K562 (cell line): ENCODE data around the gene YOD1. TPM values are rescaled to one million over a fixed set of nuclear protein-coding genes. Genes with fewer than 3 reads are reported as not detected.
A peak's percentile ranks its signal among the peaks of the same experiment; 100 is the strongest.

Experiments used
- ARID2 ChIP-seq: fragments of 450-650 bp; IDR thresholded peaks from 2 replicates; pipeline ENCODE4 v1.6.1; 2017; ENCODE audit warnings: antibody characterized with exemption, mild to moderate bottlenecking
- BCOR ChIP-seq: fragments of 450-650 bp; IDR thresholded peaks from 2 replicates; pipeline ENCODE4 v1.6.1; 2016
- COPS2 ChIP-seq: fragments of 450-650 bp; conservative IDR thresholded peaks from 2 replicates; pipeline ENCODE4 v1.6.1; 2016; ENCODE audit warnings: mild to moderate bottlenecking, moderate library complexity
- DDX20 ChIP-seq: fragments of 450-650 bp; IDR thresholded peaks from 2 replicates; pipeline ENCODE4 v1.6.1; 2016; ENCODE audit warnings: missing genetic modification characterization, low read depth, mild to moderate bottlenecking, missing compliant biosample characterization, moderate library complexity
- E2F4 ChIP-seq: sonication (generic); formaldehyde crosslinking; IDR thresholded peaks from 2 replicates; pipeline ENCODE4 v1.8.0; 2022; ENCODE audit warnings: mild to moderate bottlenecking, low read depth, missing genetic modification reagents
- ELF4 ChIP-seq: fragments of 450-650 bp; formaldehyde crosslinking; IDR thresholded peaks from 2 replicates; pipeline ENCODE4 v1.4.0; 2022; ENCODE audit warnings: missing genetic modification characterization
- GABPA ChIP-seq: fragments of 200-800 bp; sonication (Bioruptor generic); conservative IDR thresholded peaks from 2 replicates; pipeline ENCODE4 v1.6.1; 2016; ENCODE audit warnings: low read depth, missing genetic modification characterization, missing compliant biosample characterization
- HMBOX1 ChIP-seq: sonication (generic); IDR thresholded peaks from 2 replicates; pipeline ENCODE4 v1.6.1; 2016
- IFI16 ChIP-seq: fragments of 250-450 bp; sonication (Bioruptor Pico); IDR thresholded peaks from 2 replicates; pipeline ENCODE4 v2.1.2; 2022; ENCODE audit warnings: mild to moderate bottlenecking, inconsistent platforms
- MAFF ChIP-seq: IDR thresholded peaks from 2 replicates; pipeline ENCODE4 v1.6.1; 2012; ENCODE audit warnings: low read length, improper control_type of control experiment
- MITF ChIP-seq: IDR thresholded peaks from 2 replicates; pipeline ENCODE4 v1.6.1; 2014; ENCODE audit warnings: antibody characterized with exemption
- MXI1 ChIP-seq: IDR thresholded peaks from 2 replicates; pipeline ENCODE4 v1.6.1; 2011; ENCODE audit warnings: low read depth, mild to moderate bottlenecking, improper control_type of control experiment, low read length
- NCOA4 ChIP-seq: fragments of 450-650 bp; IDR thresholded peaks from 2 replicates; pipeline ENCODE4 v1.6.1; 2018; ENCODE audit warnings: mild to moderate bottlenecking; ENCODE audit not compliant: partially characterized antibody
- RFX1 ChIP-seq: fragments of 450-650 bp; IDR thresholded peaks from 2 replicates; pipeline ENCODE4 v1.6.1; 2016; ENCODE audit warnings: mild to moderate bottlenecking, moderate library complexity
- SNRNP70 ChIP-seq: fragments of 200-400 bp; formaldehyde crosslinking; optimal IDR thresholded peaks from 2 replicates; pipeline ENCODE3; 2017; ENCODE audit warnings: low read depth, low read length
- XRCC3 ChIP-seq: fragments of 450-650 bp; IDR thresholded peaks from 2 replicates; pipeline ENCODE4 v1.6.1; 2017; ENCODE audit warnings: mild to moderate bottlenecking, moderate library complexity
- ZNF174 ChIP-seq: fragments of 250-450 bp; sonication (Bioruptor Pico); IDR thresholded peaks from 2 replicates; pipeline ENCODE4 v1.4.0; 2020; ENCODE audit warnings: mild to moderate bottlenecking
- polyA plus RNA-seq, 8 experiments: library from polyadenylated mRNA; depleted of rRNA in 4 of 8; stranded (reverse) in 5 of 8; unstranded in 3 of 8; fragments of >200 nt; fragmentation: Nextera tagmentation in 2 of 8; fragmentation: Illumina TruSeq in 1 of 8; extraction: Ambion mirVana in 2 of 8; extraction: Trizol in 1 of 8; gene quantifications; 2 replicates each; pipeline versions ENCODE4 v1.2.1 to v1.2.3, GENCODE V29; 2011 to 2014; ENCODE audit warnings: inconsistent platforms in 1 of 8, missing spikeins in 1 of 8
- total RNA-seq, 7 experiments: library from RNA; depleted of rRNA in 6 of 7; stranded (reverse); fragments of >200 nt in 6 of 7; fragmentation: Illumina TruSeq in 2 of 7; extraction: Trizol in 2 of 7; gene quantifications; 2 replicates each; pipeline versions ENCODE4 v1.2.1 to v1.2.3, GENCODE V29; 2011 to 2021; ENCODE audit warnings: low replicate concordance in 1 of 7
- TF ChIP-seq, protein P1 (sequence below): fragments of 450-650 bp; conservative IDR thresholded peaks from 2 replicates; pipeline ENCODE4 v1.6.1; 2016; ENCODE audit warnings: missing genetic modification characterization, low read depth, mild to moderate bottlenecking, control low read depth, missing compliant biosample characterization
- TF ChIP-seq, protein P2 (sequence below): fragments of 450-650 bp; formaldehyde crosslinking; IDR thresholded peaks from 2 replicates; pipeline ENCODE4 v1.4.0; 2022; ENCODE audit warnings: mild to moderate bottlenecking, moderate library complexity

Gene YOD1
- total and polyA plus RNA-seq, 9 of the 15 experiments (the other 6 are each of a cell fraction or from before 2014, with no cell fraction given), result 18.2 to 78.1 (median 46.9) TPM

DNA sequence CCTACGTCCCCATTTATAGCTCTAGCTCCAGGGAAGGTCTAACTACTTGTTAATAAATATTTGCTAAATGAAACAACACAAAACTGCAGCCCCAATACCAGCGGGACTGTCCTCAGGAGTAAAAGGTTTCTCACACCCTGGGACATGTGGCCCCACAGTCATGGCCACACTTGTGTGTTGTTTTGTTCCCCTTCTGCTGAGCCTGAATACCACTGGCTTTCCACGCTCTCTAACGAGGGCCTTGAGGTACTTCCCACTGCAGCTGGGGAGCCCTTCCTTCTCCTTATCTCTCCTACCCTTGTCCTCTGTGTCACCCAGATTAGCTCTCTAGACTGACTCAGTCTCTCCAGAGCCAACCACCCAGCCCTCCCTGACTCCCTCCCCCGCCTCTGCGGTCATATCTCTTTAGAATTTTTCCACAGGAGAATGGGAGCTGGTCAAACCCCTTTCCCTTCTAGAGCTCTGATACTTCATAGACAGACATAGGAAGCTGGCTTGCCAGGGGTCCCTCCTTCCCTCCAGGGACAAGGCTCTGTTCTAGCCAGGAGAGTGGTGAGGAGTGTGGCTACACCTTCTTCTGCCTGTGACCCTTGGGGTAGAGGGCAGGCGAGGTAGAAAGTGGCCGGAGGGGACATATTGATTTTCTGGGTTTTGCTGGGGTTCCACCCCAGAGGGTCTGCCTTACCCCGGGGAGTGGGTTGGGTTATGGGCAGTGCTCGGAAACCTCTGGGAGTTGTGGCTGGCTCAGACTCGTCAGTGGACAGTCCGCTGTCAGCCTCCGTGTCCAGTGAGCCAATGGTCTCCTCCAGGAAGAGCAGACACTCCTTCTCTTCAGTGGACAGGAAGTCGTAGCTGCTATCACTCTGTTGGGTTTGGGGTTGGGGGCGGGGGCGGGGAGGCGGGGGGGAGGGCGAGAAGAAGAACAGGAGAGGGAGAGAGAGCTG, 26.5 kb downstream of the YOD1 start (continued):
- TF ChIP-seq, protein P1, sequence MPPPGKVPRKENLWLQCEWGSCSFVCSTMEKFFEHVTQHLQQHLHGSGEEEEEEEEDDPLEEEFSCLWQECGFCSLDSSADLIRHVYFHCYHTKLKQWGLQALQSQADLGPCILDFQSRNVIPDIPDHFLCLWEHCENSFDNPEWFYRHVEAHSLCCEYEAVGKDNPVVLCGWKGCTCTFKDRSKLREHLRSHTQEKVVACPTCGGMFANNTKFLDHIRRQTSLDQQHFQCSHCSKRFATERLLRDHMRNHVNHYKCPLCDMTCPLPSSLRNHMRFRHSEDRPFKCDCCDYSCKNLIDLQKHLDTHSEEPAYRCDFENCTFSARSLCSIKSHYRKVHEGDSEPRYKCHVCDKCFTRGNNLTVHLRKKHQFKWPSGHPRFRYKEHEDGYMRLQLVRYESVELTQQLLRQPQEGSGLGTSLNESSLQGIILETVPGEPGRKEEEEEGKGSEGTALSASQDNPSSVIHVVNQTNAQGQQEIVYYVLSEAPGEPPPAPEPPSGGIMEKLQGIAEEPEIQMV (tag), result peak; percentile 93
- TF ChIP-seq COPS2 (no peak), ELF4 (CRISPR knock-in tag) (peak; percentile 100), E2F4 (CRISPR knock-in tag) (no peak), GABPA (tag) (peak; percentile 88), XRCC3 (no peak), RFX1 (no peak), NCOA4 (no peak), HMBOX1 (peak; percentile 95), DDX20 (peak; percentile 96), MITF (peak; percentile 77), ARID2 (no peak; the same call in 1 of the 2 replicates), BCOR (peak; percentile 97), ZNF174 (CRISPR knock-in tag) (peak; percentile 91), MAFF (no peak), IFI16 (CRISPR knock-in tag) (peak; percentile 97), SNRNP70 (no peak), MXI1 (no peak; the same call in 1 of the 2 replicates)
- TF ChIP-seq, protein P2, sequence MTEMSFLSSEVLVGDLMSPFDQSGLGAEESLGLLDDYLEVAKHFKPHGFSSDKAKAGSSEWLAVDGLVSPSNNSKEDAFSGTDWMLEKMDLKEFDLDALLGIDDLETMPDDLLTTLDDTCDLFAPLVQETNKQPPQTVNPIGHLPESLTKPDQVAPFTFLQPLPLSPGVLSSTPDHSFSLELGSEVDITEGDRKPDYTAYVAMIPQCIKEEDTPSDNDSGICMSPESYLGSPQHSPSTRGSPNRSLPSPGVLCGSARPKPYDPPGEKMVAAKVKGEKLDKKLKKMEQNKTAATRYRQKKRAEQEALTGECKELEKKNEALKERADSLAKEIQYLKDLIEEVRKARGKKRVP (CRISPR knock-in tag), result peak; percentile 97
